Stimulated activated CD4-positive, alpha-beta T cell treated with anti-CD3 and anti-CD28 coated beads, Interleukin-12 subunit alpha, Interleukin-12 subunit beta, amount 100 ng/mL, for 24 hours (primary cell): ENCODE data around the gene ZNF287.

ENCODE experiments used
- DNase-seq, 2 experiments: peaks; one replicate each; pipeline ENCODE4 v3.0.0-alpha.2; 2020; ENCODE audit warnings: low read depth in 2 of 2

ZNF287 gene

DNA sequence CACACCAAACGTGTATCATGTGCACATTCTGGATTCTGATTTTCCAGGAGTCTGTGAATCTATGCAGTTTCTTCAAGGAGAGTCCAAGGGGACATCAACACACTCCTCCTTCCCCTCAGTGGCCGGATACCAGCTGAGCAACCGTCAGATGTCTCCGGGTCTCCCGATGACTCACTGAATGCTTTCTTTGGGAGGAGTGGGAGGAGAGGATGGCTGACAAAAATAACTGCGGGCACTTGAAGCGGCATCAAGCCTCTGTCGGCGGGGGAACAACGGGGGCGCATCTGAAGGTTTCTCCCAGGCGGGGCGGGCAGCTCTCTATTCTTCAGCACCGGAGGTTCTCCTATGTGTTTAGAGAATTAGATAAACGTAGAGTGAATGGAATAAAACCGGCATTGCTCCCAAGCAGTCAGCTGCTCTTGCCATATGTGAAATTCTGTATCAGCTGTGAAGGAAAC is 52.4 kb downstream of the ZNF287 start:
- DNase-seq, result no peak

- DNase-seq, result no peak
Measured at GRCh38 chr17:16515933-16516332, 53.1 kb downstream of the ZNF287 start.

- no peak for DNase-seq
Measured at GRCh38 chr17:16513873-16514272, 55.1 kb downstream of the ZNF287 start.

GRCh38 chr17:16512011-16512410 is 57.0 kb downstream of the ZNF287 start:
- DNase-seq, result no peak

DNA sequence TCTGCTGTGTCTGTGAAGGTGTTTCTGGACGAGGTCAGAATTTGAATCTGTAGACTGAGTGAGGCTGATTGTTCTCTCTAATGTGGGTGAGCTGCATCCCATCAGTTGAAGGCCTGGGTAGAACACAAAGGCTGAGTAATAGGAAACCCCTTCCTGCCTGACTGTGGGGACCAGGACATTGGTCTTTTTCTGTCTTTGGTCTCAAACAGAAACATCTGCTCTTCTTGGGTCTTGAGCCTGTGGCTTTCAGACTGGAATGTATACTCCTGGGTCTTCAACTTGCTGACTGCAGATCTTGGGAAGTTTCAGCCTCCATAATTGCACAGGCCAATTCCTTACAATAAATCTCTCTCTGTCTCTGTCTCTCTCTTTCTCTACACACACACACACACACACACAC is 57.4 kb downstream of the ZNF287 start:
- DNase-seq, result no peak

- no peak for DNase-seq
Measured at GRCh38 chr17:16507918-16508533, 61.0 kb downstream of the ZNF287 start.

DNA sequence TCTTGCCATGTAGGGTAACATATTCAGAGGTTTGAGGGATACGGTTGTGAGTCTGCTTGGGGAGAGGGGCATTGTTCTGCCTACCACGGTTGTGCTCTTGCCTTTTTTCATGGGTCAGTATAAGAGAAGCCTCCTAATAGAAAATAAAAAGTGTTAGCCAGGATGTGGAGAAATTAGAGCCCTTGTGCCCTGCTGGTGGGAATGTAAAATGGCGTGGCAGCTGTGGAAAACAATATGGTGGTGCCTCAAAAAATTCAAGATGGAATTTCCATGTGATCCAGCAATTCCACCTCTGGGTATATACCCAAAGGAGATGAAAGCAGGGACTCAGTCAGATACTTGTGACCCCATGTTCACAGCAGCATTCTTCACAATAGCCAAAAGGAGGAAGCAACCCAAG is 62.8 kb downstream of the ZNF287 start:
- no peak for DNase-seq

DNA sequence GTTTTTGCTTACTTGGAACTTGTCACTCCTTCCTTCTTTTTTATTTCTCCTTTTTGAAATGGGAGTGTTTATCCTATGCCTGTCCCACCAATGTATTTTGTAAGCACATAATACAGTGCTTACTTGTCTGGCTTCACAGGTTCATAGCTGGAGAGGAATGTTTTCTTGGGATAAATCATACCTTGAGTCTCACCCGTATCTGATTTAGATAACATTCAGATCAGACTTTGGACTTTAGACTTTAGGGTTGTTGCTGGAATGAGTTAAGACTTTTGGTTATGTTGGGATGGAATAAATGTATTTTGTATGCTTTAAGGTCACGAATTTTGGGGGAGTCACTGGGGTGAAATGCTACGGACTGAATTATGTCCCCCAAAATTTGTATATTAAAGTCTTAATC is 64.0 kb downstream of the ZNF287 start:
- DNase-seq, result no peak
